Keratinocyte (primary cell): ENCODE measurements around the gene MALAT1.

Experiments used
- CTCF ChIP-seq, 3 experiments: IDR thresholded peaks in 1 of 3; conservative IDR thresholded peaks in 1 of 3; optimal IDR thresholded peaks in 1 of 3; 2 replicates in 2 of 3; 3 replicates in 1 of 3; pipeline versions ENCODE3 to v1.5.1; 2011; ENCODE audit warnings: low read length in 3 of 3, mild to moderate bottlenecking in 3 of 3, moderate library complexity in 2 of 3, control low read depth in 1 of 3, inconsistent platforms in 1 of 3; ENCODE audit not compliant: insufficient read depth in 2 of 3; ENCODE audit errors: extremely low read depth in 1 of 3
- EZH2 ChIP-seq: IDR thresholded peaks from one replicate; pipeline ENCODE4 v1.6.1; 2012; ENCODE audit warnings: inconsistent platforms, mild to moderate bottlenecking, low read length, moderate library complexity

DNA sequence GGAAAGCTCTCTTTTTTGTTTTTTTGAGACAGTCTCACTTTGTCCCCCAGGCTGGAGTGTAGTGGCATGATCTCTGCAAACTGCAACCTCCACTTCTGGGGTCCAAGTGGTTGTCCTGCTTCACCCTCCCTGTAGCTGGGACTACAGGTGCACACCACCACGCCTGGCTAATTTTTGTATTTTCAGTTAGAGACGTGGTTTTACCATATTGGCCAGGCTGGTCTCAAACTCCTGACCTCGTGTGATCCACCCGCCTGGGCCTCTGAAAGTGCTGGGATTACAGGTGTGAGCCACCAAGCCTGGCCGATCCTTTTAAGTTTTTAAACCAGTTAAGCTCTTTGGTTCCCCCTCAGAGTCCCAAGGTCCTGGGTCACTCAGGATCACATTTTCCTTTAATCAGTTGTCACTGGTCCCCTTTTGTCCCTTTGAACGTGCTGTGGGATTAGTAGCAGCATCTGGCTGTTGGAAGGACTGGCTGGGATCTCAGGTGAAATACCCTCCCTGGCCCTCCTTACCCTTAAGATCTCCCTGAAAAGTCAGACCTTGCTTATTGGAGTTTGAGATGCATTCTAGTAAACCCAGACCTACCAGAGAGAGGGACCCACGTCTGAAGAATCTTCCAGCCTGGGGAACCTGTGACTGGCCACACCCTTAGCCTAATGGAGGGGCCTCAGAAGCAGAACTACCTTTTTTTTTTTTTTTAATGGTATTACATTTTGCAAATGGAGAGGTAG is 8.1 kb downstream of the MALAT1 start:
- TF ChIP-seq CTCF (optimal IDR thresholded peaks at IDR 0.05 in 1 of 3, IDR thresholded peaks at IDR 0.05 in 1 of 3, conservative IDR thresholded peaks at IDR 0.05 in 1 of 3; ENCODE audit: extremely low read depth in 1 of 3, insufficient read depth in 2 of 3, low read length in 3 of 3) (no peak), EZH2 (no peak)
